CD14-positive monocyte (primary cell): ENCODE data around the gene ITPK1. TPM values are rescaled to one million over a fixed set of nuclear protein-coding genes. Genes with fewer than 3 reads are reported as not detected.

Experiments
- DNase-seq, 3 donors: peaks; one replicate each; pipeline ENCODE4 v3.0.0-alpha.2; 2011 to 2022
- H2AFZ ChIP-seq: 2 replicates; pipeline ENCODE4 v1.6.0; 2012; ENCODE audit warnings: mild to moderate bottlenecking, low read depth, low read length, inconsistent platforms; ENCODE audit not compliant: insufficient read depth, poor library complexity, severe bottlenecking
- H3K27ac ChIP-seq, 2 donors: 1 replicate in 1 of 2; 2 replicates in 1 of 2; pipeline ENCODE4 v1.5.1; 2012 to 2013; ENCODE audit warnings: low read length in 2 of 2, control low read depth in 1 of 2, inconsistent platforms in 1 of 2, low read depth in 1 of 2, mild to moderate bottlenecking in 1 of 2
- H3K27me3 ChIP-seq, 2 donors: one replicate each; pipeline versions ENCODE4 v1.6.0 to v1.6.1; 2011 to 2013; ENCODE audit warnings: low read length in 2 of 2; ENCODE audit not compliant: control insufficient read depth in 2 of 2, insufficient read depth in 2 of 2
- H3K36me3 ChIP-seq, 2 donors: replicated peaks in 1 of 2; 1 replicate in 1 of 2; 2 replicates in 1 of 2; pipeline versions ENCODE4 v1.5.1 to v1.6.1; 2012 to 2013; ENCODE audit warnings: low read length in 2 of 2, control low read depth in 1 of 2, inconsistent platforms in 1 of 2, mild to moderate bottlenecking in 1 of 2; ENCODE audit not compliant: insufficient read depth in 2 of 2, control insufficient read depth in 1 of 2
- H3K4me1 ChIP-seq, 2 donors: 1 replicate in 1 of 2; 2 replicates in 1 of 2; pipeline versions ENCODE4 v1.5.1 to v1.6.1; 2012 to 2013; ENCODE audit warnings: low read length in 2 of 2, control low read depth in 1 of 2, inconsistent platforms in 1 of 2, mild to moderate bottlenecking in 1 of 2, moderate library complexity in 1 of 2; ENCODE audit not compliant: insufficient read depth in 2 of 2, control insufficient read depth in 1 of 2
- H3K4me2 ChIP-seq: replicated peaks from 2 replicates; pipeline ENCODE3; 2012; ENCODE audit warnings: low read length, moderate library complexity, mild to moderate bottlenecking; ENCODE audit not compliant: poor library complexity, severe bottlenecking; ENCODE audit errors: extremely low read depth
- H3K4me3 ChIP-seq, 3 experiments: fragments of 200-600 bp in 1 of 3; sonication (generic) in 1 of 3; replicated peaks in 1 of 3; 1 replicate in 2 of 3; 2 replicates in 1 of 3; pipeline ENCODE4 v1.5.1; 2011 to 2013; ENCODE audit warnings: low read length in 3 of 3, mild to moderate bottlenecking in 3 of 3, control low read depth in 2 of 3, low read depth in 2 of 3, inconsistent platforms in 1 of 3, moderate library complexity in 1 of 3
- H3K79me2 ChIP-seq: 2 replicates; pipeline ENCODE4 v1.6.0; 2012; ENCODE audit warnings: mild to moderate bottlenecking, control low read depth, inconsistent platforms, low read length, moderate library complexity; ENCODE audit not compliant: insufficient read depth
- H3K9ac ChIP-seq: 2 replicates; pipeline ENCODE4 v1.6.0; 2017; ENCODE audit warnings: low read length, mild to moderate bottlenecking; ENCODE audit not compliant: insufficient read depth, poor library complexity, severe bottlenecking
- H3K9me3 ChIP-seq, 2 donors: replicated peaks in 1 of 2; 1 replicate in 1 of 2; 2 replicates in 1 of 2; pipeline versions ENCODE4 v1.5.1 to v1.6.1; 2012 to 2013; ENCODE audit warnings: low read length in 2 of 2, control low read depth in 1 of 2; ENCODE audit not compliant: control insufficient read depth in 1 of 2, insufficient read depth in 1 of 2
- H4K20me1 ChIP-seq: 2 replicates; pipeline ENCODE4 v1.6.0; 2012; ENCODE audit warnings: mild to moderate bottlenecking, low read length, control low read depth, moderate library complexity; ENCODE audit not compliant: insufficient read depth
- H3K27ac Mint-ChIP-seq, 7 donors: one replicate each; pipeline ENCODE4 v1.8.0; 2020; ENCODE audit warnings: mild to moderate bottlenecking in 7 of 7, mixed read lengths in 7 of 7, moderate library complexity in 6 of 7, inconsistent platforms in 2 of 7
- H3K27me3 Mint-ChIP-seq, 3 donors: one replicate each; pipeline ENCODE4 v1.8.0; 2021 to 2022; ENCODE audit warnings: low read depth in 3 of 3, mild to moderate bottlenecking in 3 of 3, mixed read lengths in 3 of 3, moderate library complexity in 3 of 3, inconsistent platforms in 1 of 3
- H3K36me3 Mint-ChIP-seq, 2 donors: one replicate each; pipeline ENCODE4 v1.8.0; 2020; ENCODE audit warnings: mixed read lengths in 2 of 2, inconsistent platforms in 1 of 2, mild to moderate bottlenecking in 1 of 2
- H3K4me1 Mint-ChIP-seq: one replicate; pipeline ENCODE4 v1.8.0; 2020; ENCODE audit warnings: mild to moderate bottlenecking, mixed read lengths
- H3K4me3 Mint-ChIP-seq, 2 donors: one replicate each; pipeline ENCODE4 v1.8.0; 2020; ENCODE audit warnings: mild to moderate bottlenecking in 2 of 2, mixed read lengths in 2 of 2, moderate library complexity in 1 of 2
- H3K9me3 Mint-ChIP-seq, 7 donors: one replicate each; pipeline ENCODE4 v1.8.0; 2020 to 2022; ENCODE audit warnings: mixed read lengths in 7 of 7, mild to moderate bottlenecking in 6 of 7, moderate library complexity in 6 of 7, inconsistent platforms in 2 of 7
- CTCF ChIP-seq: fragments of 200-600 bp; IDR thresholded peaks from one replicate; pipeline ENCODE4 v1.8.0; 2022; ENCODE audit warnings: antibody characterized with exemption, mild to moderate bottlenecking
- WGBS: methylation state at CpG from one replicate; pipeline ENCODE4 v1.1.5; 2013; ENCODE audit warnings: missing lambda C conversion rate; ENCODE audit not compliant: insufficient coverage; 5-methylcytosine and 5-hydroxymethylcytosine counted together
- intact Hi-C, 2 donors: fragments of 100-400 bp; cut with micrococcal nuclease; formaldehyde crosslinking; loops; one replicate each; pipeline versions ENCODE4 v1.15.0 to v1.15.1; 2023
- polyA plus RNA-seq, 3 donors: library from polyadenylated mRNA; depleted of rRNA in 1 of 3; unstranded in 2 of 3; stranded (reverse) in 1 of 3; fragments of 300-500 nt in 2 of 3; fragments of >200 nt in 1 of 3; fragmentation: Illumina TruSeq in 2 of 3; gene quantifications; 1 replicate in 2 of 3; 2 replicates in 1 of 3; pipeline ENCODE4 v1.2.3, GENCODE V29; 2012 to 2021

ITPK1 gene
- polyA plus RNA-seq, 3 donors, result 57.1 to 144 (median 63.0) TPM

GRCh38 chr14:92935446-92935845 is 180.3 kb downstream of the ITPK1 start:
- no peaks in the 10 kb centered on the region for H3K9me3 ChIP-seq
- DNase-seq, result no peak
- H3K36me3 Mint-ChIP-seq, result peaks cover 39 to 51% of the 10 kb centered on the region in 2 donors
- H3K4me3 Mint-ChIP-seq, result no peak overlapping the region
- no peak overlapping the region for H3K9ac ChIP-seq
- H3K4me3 ChIP-seq, result no peak overlapping the region
- H3K79me2 ChIP-seq, result no peaks in the 10 kb centered on the region
- no peak overlapping the region for H2AFZ ChIP-seq
- H3K4me2 ChIP-seq, result no peak overlapping the region
- H3K4me1 ChIP-seq, result no peaks in the 10 kb centered on the region
- WGBS, result over 99% methylated on average over 11 of the region's 11 CpGs
- H3K27ac Mint-ChIP-seq, result peak overlapping the region in 1 of 7 donors; percentile 47
- H4K20me1 ChIP-seq, result peaks cover 50% of the 10 kb centered on the region
- H3K4me1 Mint-ChIP-seq, result no peaks in the 10 kb centered on the region
- no peaks in the 10 kb centered on the region for H3K9me3 Mint-ChIP-seq
- TF ChIP-seq CTCF, result no peak
- H3K27ac ChIP-seq, result no peak overlapping the region
- H3K27me3 ChIP-seq, result no peaks in the 10 kb centered on the region
- peaks cover 41 to 52% of the 10 kb centered on the region in 2 donors for H3K36me3 ChIP-seq
- intact Hi-C loops, result no loop called here
- peaks cover 0 to 4% (median 0%) of the 10 kb centered on the region in 3 donors for H3K27me3 Mint-ChIP-seq

- H3K27me3 ChIP-seq, result no peaks in the 10 kb centered on the region
- no peak overlapping the region for H3K4me2 ChIP-seq
- H3K4me1 ChIP-seq, result no peaks in the 10 kb centered on the region
- Mint-ChIP-seq H3K27me3 (peaks cover 0 to 4% (median 0%) of the 10 kb centered on the region in 3 donors), H3K27ac (peak overlapping the region in 1 of 7 donors; percentile 43), H3K36me3 (peaks cover 29 to 41% of the 10 kb centered on the region in 2 donors), H3K4me3 (no peak overlapping the region), H3K4me1 (no peaks in the 10 kb centered on the region), H3K9me3 (no peaks in the 10 kb centered on the region)
- H3K9me3 ChIP-seq, result no peaks in the 10 kb centered on the region
- no peak overlapping the region for H3K4me3 ChIP-seq
- H3K36me3 ChIP-seq, result peaks cover 31 to 42% of the 10 kb centered on the region in 2 donors
- no peak overlapping the region for H2AFZ ChIP-seq
- intact Hi-C loops, result no loop called here
- WGBS, result 94% methylated on average over 15 of the region's 19 CpGs
- no peak overlapping the region for H3K9ac ChIP-seq
- no peaks in the 10 kb centered on the region for H3K79me2 ChIP-seq
- peaks cover 45% of the 10 kb centered on the region for H4K20me1 ChIP-seq
- no peak for TF ChIP-seq CTCF
- no peak overlapping the region for H3K27ac ChIP-seq
- DNase-seq, result no peak
Measured at GRCh38 chr14:92934196-92935085, 181.3 kb downstream of the ITPK1 start.
